HG03354 (cell line): ENCODE measurements around the gene ROBO1.

Source experiments
- ATAC-seq: cut with Tn5 transposase; IDR thresholded peaks from one replicate; pipeline ENCODE4 v1.9.1; 2021; ENCODE audit warnings: mild to moderate bottlenecking; ENCODE audit not compliant: unreplicated experiment, poor library complexity, severe bottlenecking

Gene ROBO1

GRCh38 chr3:79406175-79406574, 361.6 kb downstream of the ROBO1 start:
- ATAC-seq, result no peak

GRCh38 chr3:79405183-79405582, 362.6 kb downstream of the ROBO1 start:
- ATAC-seq, result no peak

- no peak for ATAC-seq
Observed at GRCh38 chr3:79396595-79396994, 371.2 kb downstream of the ROBO1 start.

GRCh38 chr3:79392479-79392878, 375.3 kb downstream of the ROBO1 start:
- ATAC-seq, result no peak

GRCh38 chr3:79390352-79390751, 377.4 kb downstream of the ROBO1 start:
- no peak for ATAC-seq

- ATAC-seq, result no peak
Observed at GRCh38 chr3:79385211-79385610, 382.6 kb downstream of the ROBO1 start.

GRCh38 chr3:79383402-79384012, 384.3 kb downstream of the ROBO1 start:
- no peak for ATAC-seq

GRCh38 chr3:79380581-79380980, 387.2 kb downstream of the ROBO1 start:
- ATAC-seq, result no peak

- ATAC-seq, result no peak
Observed at GRCh38 chr3:79378064-79378463, 389.7 kb downstream of the ROBO1 start.

GRCh38 chr3:79369306-79369705, 398.5 kb downstream of the ROBO1 start:
- ATAC-seq, result no peak

- no peak for ATAC-seq
Observed at GRCh38 chr3:79368403-79368802, 399.4 kb downstream of the ROBO1 start.

- ATAC-seq, result no peak
Observed at GRCh38 chr3:79367803-79368202, 400.0 kb downstream of the ROBO1 start.

GRCh38 chr3:79367066-79367465, 400.7 kb downstream of the ROBO1 start:
- no peak for ATAC-seq

- ATAC-seq, result no peak
Observed at GRCh38 chr3:79366414-79366813, 401.4 kb downstream of the ROBO1 start.

GRCh38 chr3:79364784-79365183, 403.0 kb downstream of the ROBO1 start:
- no peak for ATAC-seq

- no peak for ATAC-seq
Observed at GRCh38 chr3:79362571-79363270, 405.1 kb downstream of the ROBO1 start.

- ATAC-seq, result peak; percentile 87
Observed at GRCh38 chr3:79361748-79362378, 405.9 kb downstream of the ROBO1 start.

- no peak for ATAC-seq
Observed at GRCh38 chr3:79358327-79358726, 409.5 kb downstream of the ROBO1 start.

- no peak for ATAC-seq
Observed at GRCh38 chr3:79354179-79354688, 413.6 kb downstream of the ROBO1 start.

GRCh38 chr3:79351699-79352098, 416.1 kb downstream of the ROBO1 start:
- no peak for ATAC-seq
